Fibroblast of the aortic adventitia (primary cell): ENCODE measurements around the gene DMD. TPM values are rescaled to one million over a fixed set of nuclear protein-coding genes. Genes with fewer than 3 reads are reported as not detected.

Source experiments
- DNase-seq: peaks from one replicate; pipeline ENCODE4 v3.0.0-alpha.2; 2010; ENCODE audit warnings: low read depth
- H3K4me3 ChIP-seq: 2 replicates; pipeline ENCODE4 v1.5.1; 2011; ENCODE audit warnings: low read depth, mild to moderate bottlenecking, control low read depth, low read length, moderate library complexity
- total RNA-seq: library from RNA; depleted of rRNA; stranded (reverse); fragments of >200 nt; gene quantifications from 2 replicates; pipeline ENCODE4 v1.2.3, GENCODE V29; 2012; ENCODE audit warnings: low replicate concordance
- TF ChIP-seq, protein P1 (sequence below): IDR thresholded peaks from 2 replicates; pipeline ENCODE4 v1.5.1; 2011; ENCODE audit warnings: mild to moderate bottlenecking, low read length, control low read depth, inconsistent platforms; ENCODE audit not compliant: insufficient read depth

The DMD gene
- total RNA-seq, 1 donor = 10.3 TPM

DNA sequence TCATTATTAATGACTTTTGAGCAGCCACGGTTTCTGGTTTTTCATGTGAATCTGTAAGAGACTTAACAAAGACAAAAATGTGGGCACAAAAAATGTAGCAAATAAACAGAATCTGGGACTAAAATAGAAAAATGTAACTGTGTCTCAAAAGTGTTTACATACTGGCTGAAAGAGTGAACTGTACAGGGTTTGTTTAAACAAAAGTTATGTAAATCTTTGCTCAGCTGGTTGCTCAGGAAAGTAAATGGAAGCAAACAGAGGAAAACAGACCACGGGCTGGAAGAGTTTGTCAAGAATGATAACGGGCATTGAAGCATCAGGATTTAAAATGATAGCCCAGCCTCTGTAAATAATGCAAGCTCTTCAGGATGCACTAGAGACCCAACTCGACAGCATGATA, 1217.7 kb downstream of the DMD start:
- TF ChIP-seq, protein P1, sequence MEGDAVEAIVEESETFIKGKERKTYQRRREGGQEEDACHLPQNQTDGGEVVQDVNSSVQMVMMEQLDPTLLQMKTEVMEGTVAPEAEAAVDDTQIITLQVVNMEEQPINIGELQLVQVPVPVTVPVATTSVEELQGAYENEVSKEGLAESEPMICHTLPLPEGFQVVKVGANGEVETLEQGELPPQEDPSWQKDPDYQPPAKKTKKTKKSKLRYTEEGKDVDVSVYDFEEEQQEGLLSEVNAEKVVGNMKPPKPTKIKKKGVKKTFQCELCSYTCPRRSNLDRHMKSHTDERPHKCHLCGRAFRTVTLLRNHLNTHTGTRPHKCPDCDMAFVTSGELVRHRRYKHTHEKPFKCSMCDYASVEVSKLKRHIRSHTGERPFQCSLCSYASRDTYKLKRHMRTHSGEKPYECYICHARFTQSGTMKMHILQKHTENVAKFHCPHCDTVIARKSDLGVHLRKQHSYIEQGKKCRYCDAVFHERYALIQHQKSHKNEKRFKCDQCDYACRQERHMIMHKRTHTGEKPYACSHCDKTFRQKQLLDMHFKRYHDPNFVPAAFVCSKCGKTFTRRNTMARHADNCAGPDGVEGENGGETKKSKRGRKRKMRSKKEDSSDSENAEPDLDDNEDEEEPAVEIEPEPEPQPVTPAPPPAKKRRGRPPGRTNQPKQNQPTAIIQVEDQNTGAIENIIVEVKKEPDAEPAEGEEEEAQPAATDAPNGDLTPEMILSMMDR = no peak
- no peak for DNase-seq
- H3K4me3 ChIP-seq = no peak overlapping the region

DNA sequence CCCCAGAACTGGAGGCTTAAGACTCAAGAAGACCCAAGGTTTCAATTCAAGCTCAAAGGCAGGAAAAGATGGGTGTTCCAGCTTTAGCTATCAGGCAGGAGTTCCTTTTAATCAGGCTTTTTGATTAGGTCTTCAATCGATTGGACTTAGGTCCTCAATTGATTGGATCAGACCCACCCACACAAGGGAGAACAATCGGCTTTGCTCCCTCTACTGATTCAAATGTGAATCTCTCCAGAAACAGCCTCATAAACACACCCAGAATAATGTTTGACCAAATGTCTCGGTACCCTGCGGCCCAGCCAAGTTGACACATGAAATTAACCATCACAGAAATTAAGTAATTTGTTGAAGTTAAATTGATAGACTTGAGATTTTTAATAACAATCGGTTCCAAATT, 1222.4 kb downstream of the DMD start:
- no peak for DNase-seq
- TF ChIP-seq, protein P1 = no peak
- no peak overlapping the region for H3K4me3 ChIP-seq

DNA sequence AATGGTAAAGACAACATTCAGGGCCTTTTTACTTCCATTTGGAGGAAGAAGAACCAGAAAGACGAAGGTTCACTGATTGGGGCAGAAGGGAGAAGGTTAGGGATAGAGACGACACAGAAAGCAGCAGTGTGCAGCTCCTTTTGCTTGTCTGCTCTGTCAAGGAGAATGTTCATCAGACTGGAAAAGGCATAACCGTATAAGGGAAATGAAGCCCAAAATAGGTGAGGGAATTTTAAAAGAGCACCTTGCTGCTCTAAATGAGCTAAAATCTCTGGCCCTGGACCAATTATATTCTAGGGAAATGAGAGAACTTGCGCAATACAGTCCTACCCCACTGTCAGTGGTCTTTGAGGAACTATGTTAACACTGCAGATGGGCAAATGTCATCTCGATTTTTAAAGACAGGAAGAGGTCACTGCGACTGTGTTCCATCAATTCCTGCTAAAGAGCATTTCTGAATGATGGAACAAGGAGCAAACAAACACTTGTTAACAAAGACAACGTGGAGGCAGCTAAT, 1229.7 kb downstream of the DMD start:
- DNase-seq = no peak
- TF ChIP-seq, protein P1 = no peak
- H3K4me3 ChIP-seq = no peak overlapping the region

DNA sequence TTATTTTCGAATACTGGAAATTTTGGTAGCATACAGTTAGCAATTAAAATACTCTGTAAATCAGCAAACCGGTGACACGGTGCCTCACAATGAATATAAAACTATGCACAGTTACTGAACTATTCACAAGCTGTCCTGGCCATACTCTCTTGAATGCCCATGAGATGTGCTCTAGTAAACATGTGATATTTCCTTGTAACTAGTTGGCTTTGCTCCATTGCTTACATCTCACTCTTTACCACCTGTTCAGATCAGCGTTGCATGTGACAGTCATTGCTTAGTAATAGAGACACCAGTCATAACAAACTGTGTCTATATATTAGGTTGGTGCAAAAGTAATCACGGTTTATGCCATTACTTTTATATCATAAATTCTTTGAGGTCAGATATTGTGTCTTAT, 1241.6 kb downstream of the DMD start:
- TF ChIP-seq, protein P1 = no peak
- no peak overlapping the region for H3K4me3 ChIP-seq
- no peak for DNase-seq

DNA sequence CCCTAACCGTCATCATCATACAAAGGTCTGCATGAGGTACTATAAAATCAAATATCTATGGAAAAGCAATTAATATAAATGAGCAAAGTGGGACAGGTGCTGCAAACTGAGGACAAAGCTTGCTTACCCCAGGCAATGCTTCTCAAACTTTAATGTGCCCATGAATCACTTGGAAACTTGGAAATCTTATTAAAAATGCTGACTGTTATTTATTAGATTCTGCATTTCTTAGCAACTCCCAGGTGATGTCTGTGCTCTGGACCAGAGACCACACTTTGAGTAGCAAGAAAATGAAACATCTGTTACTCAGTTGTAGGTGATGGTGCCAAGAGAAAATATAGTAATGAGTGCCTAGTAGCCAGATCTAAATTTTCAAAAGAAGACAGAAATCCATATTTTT, 1249.1 kb downstream of the DMD start:
- H3K4me3 ChIP-seq = no peak overlapping the region
- TF ChIP-seq, protein P1 = no peak
- DNase-seq = no peak

DNA sequence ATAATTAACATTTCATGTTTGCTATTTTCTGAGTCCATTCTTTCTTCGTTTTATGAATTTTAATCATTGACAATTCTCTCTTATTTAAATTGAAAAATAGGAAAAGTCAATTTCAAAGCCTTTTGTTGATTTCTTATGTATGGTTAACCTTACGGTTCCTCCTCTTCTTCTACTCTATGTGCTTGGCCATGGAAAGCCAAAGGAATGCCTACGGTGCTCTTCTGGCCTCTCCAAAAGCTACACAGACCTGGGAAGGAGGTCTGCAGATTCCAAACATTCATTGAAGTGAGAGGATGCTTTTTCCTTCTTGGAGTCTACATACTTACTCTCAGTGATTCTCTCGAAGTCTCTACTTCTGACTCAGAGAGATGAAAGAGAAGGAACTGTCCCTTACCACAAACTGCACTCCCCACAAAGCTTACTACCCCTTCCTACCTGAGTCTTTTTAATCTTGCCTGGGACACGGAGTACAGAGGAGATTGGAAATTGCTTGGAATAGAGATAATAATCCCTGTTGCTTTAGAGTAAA, 1276.4 kb downstream of the DMD start:
- no peak for DNase-seq
- TF ChIP-seq, protein P1 = no peak
- no peak overlapping the region for H3K4me3 ChIP-seq

DNA sequence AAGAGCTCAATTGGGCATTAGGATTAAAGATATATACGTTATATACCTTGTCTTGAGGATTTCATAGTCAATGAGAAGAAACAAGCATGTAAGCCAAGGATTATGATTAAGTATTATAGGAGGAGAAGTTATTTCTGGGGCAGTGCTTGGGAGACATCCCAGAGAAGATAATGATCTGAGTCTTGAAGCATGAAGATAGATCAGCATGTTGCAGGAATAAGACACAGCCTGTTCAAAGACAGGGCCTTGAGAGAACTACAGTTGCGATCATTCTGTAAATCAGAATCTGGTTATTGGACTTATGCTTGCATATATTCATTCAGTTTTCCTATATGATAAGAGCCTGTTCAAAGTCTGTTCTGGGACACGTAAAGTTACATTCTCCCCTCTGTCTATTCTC, 1277.3 kb downstream of the DMD start:
- H3K4me3 ChIP-seq = no peak overlapping the region
- TF ChIP-seq, protein P1 = no peak
- no peak for DNase-seq
